DOHH2 (cell line): ENCODE results near the gene ROR1.

Experiments used
- H3F3A ChIP-seq: fragments of 200-600 bp; sonication (generic), shearing (Covaris generic); 2 replicates; pipeline ENCODE4 v1.6.0; 2016; ENCODE audit warnings: antibody characterized with exemption, mild to moderate bottlenecking; ENCODE audit not compliant: control insufficient read depth, insufficient read depth
- H3K27ac ChIP-seq: fragments of 200-600 bp; sonication (generic); 2 replicates; pipeline ENCODE4 v1.5.1; 2014; ENCODE audit warnings: low read depth, mild to moderate bottlenecking, low read length, moderate library complexity
- H3K27me3 ChIP-seq: fragments of 200-600 bp; sonication (generic); 2 replicates; pipeline ENCODE4 v1.6.1; 2014; ENCODE audit warnings: mild to moderate bottlenecking, low read length, mixed read lengths; ENCODE audit not compliant: control insufficient read depth
- H3K36me3 ChIP-seq: fragments of 200-600 bp; sonication (generic); 2 replicates; pipeline ENCODE4 v1.6.1; 2014; ENCODE audit warnings: mild to moderate bottlenecking, low read length, moderate library complexity, mixed read lengths; ENCODE audit not compliant: control insufficient read depth
- H3K4me1 ChIP-seq: fragments of 200-600 bp; sonication (generic); 2 replicates; pipeline ENCODE4 v1.6.1; 2014; ENCODE audit warnings: mild to moderate bottlenecking, low read length, mixed read lengths; ENCODE audit not compliant: control insufficient read depth
- H3K4me2 ChIP-seq: fragments of 200-600 bp; sonication (generic); 2 replicates; pipeline ENCODE4 v1.6.0; 2014; ENCODE audit warnings: mild to moderate bottlenecking, low read length, moderate library complexity
- H3K4me3 ChIP-seq: fragments of 200-600 bp; sonication (generic); 2 replicates; pipeline ENCODE4 v1.5.1; 2014; ENCODE audit warnings: mild to moderate bottlenecking, low read length, mixed read lengths
- H3K79me2 ChIP-seq: fragments of 200-600 bp; sonication (generic); 2 replicates; pipeline ENCODE4 v1.6.1; 2014; ENCODE audit warnings: mild to moderate bottlenecking, low read length, mixed read lengths; ENCODE audit not compliant: control insufficient read depth
- H3K9me2 ChIP-seq: fragments of 200-600 bp; sonication (generic); replicated peaks from 2 replicates; pipeline ENCODE4 v1.6.1; 2014; ENCODE audit warnings: mild to moderate bottlenecking, low read length, mixed read lengths; ENCODE audit not compliant: control insufficient read depth
- H3K9me3 ChIP-seq: fragments of 200-600 bp; sonication (generic); 2 replicates; pipeline ENCODE4 v1.6.1; 2014; ENCODE audit warnings: antibody characterized with exemption, low read length, mixed read lengths; ENCODE audit not compliant: control insufficient read depth, insufficient read depth
- H4K20me1 ChIP-seq: fragments of 200-600 bp; sonication (generic); 2 replicates; pipeline ENCODE4 v1.6.0; 2014; ENCODE audit warnings: low read depth, mild to moderate bottlenecking, antibody characterized with exemption, low read length, moderate library complexity; ENCODE audit not compliant: control insufficient read depth, insufficient read depth
- CTCF ChIP-seq: fragments of 200-600 bp; sonication (generic); IDR thresholded peaks from one replicate; pipeline ENCODE4 v1.5.1; 2014; ENCODE audit warnings: antibody characterized with exemption, mild to moderate bottlenecking, low read depth, low read length; ENCODE audit not compliant: poor library complexity, severe bottlenecking
- EZH2phosphoT487 ChIP-seq: fragments of 200-600 bp; sonication (generic); IDR thresholded peaks from 2 replicates; pipeline ENCODE4 v1.6.1; 2017; ENCODE audit warnings: borderline replicate concordance, mild to moderate bottlenecking, antibody characterized with exemption, low read length, moderate library complexity, mixed read lengths

The ROR1 gene

DNA sequence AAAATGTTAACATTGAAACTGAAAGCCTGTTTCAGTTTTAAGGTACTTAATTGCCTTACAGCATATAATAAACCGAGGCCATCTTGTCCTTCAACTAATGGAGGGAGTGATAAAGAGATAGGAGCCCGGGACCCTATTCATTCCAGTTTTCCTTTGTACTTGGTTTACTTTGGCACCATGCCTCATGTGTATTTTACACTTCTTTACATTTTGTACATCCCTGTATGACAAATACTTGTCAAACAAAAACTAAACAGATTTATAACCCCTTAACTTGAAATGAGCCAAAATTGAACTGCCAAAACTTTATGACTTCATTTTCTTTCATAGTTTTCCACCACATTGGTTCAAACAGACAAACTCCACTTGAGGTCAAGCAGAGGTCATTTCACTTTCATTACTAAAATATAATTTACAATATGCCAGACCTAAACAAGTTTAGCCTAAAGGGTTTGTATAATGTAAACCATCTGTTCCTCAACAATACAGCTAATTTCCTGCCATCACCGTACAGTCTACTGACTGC, 398.7 kb downstream of the ROR1 start:
- Histone ChIP-seq H3K4me3 (no peak overlapping the region), H3F3A (no peaks in the 10 kb centered on the region), H3K27ac (no peak overlapping the region), H3K79me2 (no peaks in the 10 kb centered on the region), H3K9me3 (no peaks in the 10 kb centered on the region), H4K20me1 (no peaks in the 10 kb centered on the region), H3K27me3 (no peaks in the 10 kb centered on the region; the same call in 1 of the 2 replicates), H3K36me3 (no peaks in the 10 kb centered on the region), H3K4me2 (no peak overlapping the region), H3K9me2 (no peaks in the 10 kb centered on the region), H3K4me1 (no peaks in the 10 kb centered on the region)
- no peak for TF ChIP-seq EZH2phosphoT487
- TF ChIP-seq CTCF = no peak

GRCh38 chr1:64173336-64173940, 399.6 kb downstream of the ROR1 start:
- Histone ChIP-seq H4K20me1 (no peaks in the 10 kb centered on the region), H3K9me2 (no peaks in the 10 kb centered on the region), H3K79me2 (no peaks in the 10 kb centered on the region), H3K9me3 (no peaks in the 10 kb centered on the region), H3K4me1 (no peaks in the 10 kb centered on the region), H3F3A (no peaks in the 10 kb centered on the region), H3K4me2 (no peak overlapping the region), H3K4me3 (no peak overlapping the region), H3K27me3 (no peaks in the 10 kb centered on the region; the same call in 1 of the 2 replicates), H3K36me3 (no peaks in the 10 kb centered on the region), H3K27ac (no peak overlapping the region)
- TF ChIP-seq CTCF = no peak
- TF ChIP-seq EZH2phosphoT487 = no peak

DNA sequence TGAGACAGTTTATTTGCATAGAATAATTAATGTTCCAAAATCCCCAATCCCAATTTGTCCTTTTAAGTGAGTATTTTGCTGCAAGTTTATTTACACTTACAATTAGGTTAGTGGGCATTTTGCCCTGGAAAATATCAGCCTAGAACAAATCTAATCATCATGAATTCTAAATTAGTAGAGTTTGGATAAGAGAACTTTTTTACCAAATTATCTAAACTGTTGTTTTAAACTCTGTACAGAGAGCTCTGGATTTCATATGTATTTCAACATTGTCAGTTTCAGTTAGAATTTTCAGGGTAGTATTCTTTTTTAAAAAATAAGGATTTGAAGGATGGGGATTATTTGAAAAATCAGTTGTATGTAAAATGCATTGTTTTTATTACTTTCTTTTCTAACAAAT, 401.8 kb downstream of the ROR1 start:
- Histone ChIP-seq H4K20me1 (no peaks in the 10 kb centered on the region), H3K27ac (no peak overlapping the region), H3K9me2 (no peaks in the 10 kb centered on the region), H3F3A (no peaks in the 10 kb centered on the region), H3K79me2 (no peaks in the 10 kb centered on the region), H3K27me3 (no peaks in the 10 kb centered on the region; the same call in 1 of the 2 replicates), H3K4me2 (no peak overlapping the region), H3K36me3 (no peaks in the 10 kb centered on the region), H3K4me3 (no peak overlapping the region), H3K9me3 (no peaks in the 10 kb centered on the region), H3K4me1 (no peaks in the 10 kb centered on the region)
- TF ChIP-seq CTCF = no peak
- no peak for TF ChIP-seq EZH2phosphoT487
